ENCODE data around the gene BOK.

- TF ChIP-seq, protein P1, sequence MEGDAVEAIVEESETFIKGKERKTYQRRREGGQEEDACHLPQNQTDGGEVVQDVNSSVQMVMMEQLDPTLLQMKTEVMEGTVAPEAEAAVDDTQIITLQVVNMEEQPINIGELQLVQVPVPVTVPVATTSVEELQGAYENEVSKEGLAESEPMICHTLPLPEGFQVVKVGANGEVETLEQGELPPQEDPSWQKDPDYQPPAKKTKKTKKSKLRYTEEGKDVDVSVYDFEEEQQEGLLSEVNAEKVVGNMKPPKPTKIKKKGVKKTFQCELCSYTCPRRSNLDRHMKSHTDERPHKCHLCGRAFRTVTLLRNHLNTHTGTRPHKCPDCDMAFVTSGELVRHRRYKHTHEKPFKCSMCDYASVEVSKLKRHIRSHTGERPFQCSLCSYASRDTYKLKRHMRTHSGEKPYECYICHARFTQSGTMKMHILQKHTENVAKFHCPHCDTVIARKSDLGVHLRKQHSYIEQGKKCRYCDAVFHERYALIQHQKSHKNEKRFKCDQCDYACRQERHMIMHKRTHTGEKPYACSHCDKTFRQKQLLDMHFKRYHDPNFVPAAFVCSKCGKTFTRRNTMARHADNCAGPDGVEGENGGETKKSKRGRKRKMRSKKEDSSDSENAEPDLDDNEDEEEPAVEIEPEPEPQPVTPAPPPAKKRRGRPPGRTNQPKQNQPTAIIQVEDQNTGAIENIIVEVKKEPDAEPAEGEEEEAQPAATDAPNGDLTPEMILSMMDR (IDR thresholded peaks at IDR 0.05 in 2 of 3, conservative IDR thresholded peaks at IDR 0.05 in 1 of 3; ENCODE audit: insufficient read depth in 2 of 3, low read depth in 1 of 3, low read length in 3 of 3) = no peak
- TF ChIP-seq JUN (IDR thresholded peaks at IDR 0.05; ENCODE audit: borderline replicate concordance, low read depth, low read length) (no peak), JUN (CRISPR knock-in tag; IDR thresholded peaks at IDR 0.05; ENCODE audit: borderline replicate concordance) (no peak), POLR2A (conservative IDR thresholded peaks at IDR 0.05) (no peak), DACH1 (IDR thresholded peaks at IDR 0.05; ENCODE audit: partially characterized antibody) (no peak), ATF6 (CRISPR knock-in tag; IDR thresholded peaks at IDR 0.05) (no peak), MAFF (IDR thresholded peaks at IDR 0.05; ENCODE audit: low read length) (no peak), TSHZ1 (CRISPR knock-in tag; IDR thresholded peaks at IDR 0.05) (no peak)
These were observed 37.1 kb downstream of the BOK start for GRCh38 chr2:241595600-241596140.

Data from K562 (cell line).